Activated T-cell treated with anti-CD3 and anti-CD28 coated beads, Interleukin-2, amount 50 U/mL, for 72 hours (primary cell): ENCODE results near the gene OPRM1. TPM values are rescaled to one million over a fixed set of nuclear protein-coding genes. Genes with fewer than 3 reads are reported as not detected.
"Not testable (repeated sequence)": the region's sequence is repeated elsewhere in the genome, so short reads cannot be mapped to it uniquely, and the experiment has no call there.

Experiments
- ATAC-seq, 2 donors: fragments of 150-1000 bp; cut with Tn5 transposase; replicated peaks in 1 of 2; 2 replicates each; pipeline ENCODE4 v1.10.0; 2021; ENCODE audit warnings: moderate library complexity in 2 of 2, mild to moderate bottlenecking in 1 of 2
- DNase-seq, 2 donors: peaks; one replicate each; pipeline ENCODE4 v3.0.0; 2021 to 2022; ENCODE audit warnings: mixed read lengths in 1 of 2
- H3K27ac Mint-ChIP-seq: one replicate; pipeline ENCODE4 v1.8.0; 2022; ENCODE audit warnings: mild to moderate bottlenecking, moderate library complexity, mixed read lengths
- H3K27me3 Mint-ChIP-seq: one replicate; pipeline ENCODE4 v1.8.0; 2022; ENCODE audit warnings: low read depth, mixed read lengths
- H3K36me3 Mint-ChIP-seq, 2 donors: one replicate each; pipeline ENCODE4 v1.8.0; 2022; ENCODE audit warnings: mixed read lengths in 2 of 2, mild to moderate bottlenecking in 1 of 2; ENCODE audit not compliant: insufficient read depth in 2 of 2
- H3K4me1 Mint-ChIP-seq: one replicate; pipeline ENCODE4 v1.8.0; 2022; ENCODE audit warnings: low read depth, mixed read lengths
- H3K4me3 Mint-ChIP-seq, 2 donors: one replicate each; pipeline ENCODE4 v1.8.0; 2022; ENCODE audit warnings: mild to moderate bottlenecking in 2 of 2, mixed read lengths in 2 of 2, moderate library complexity in 2 of 2
- H3K9me3 Mint-ChIP-seq, 2 donors: one replicate each; pipeline ENCODE4 v1.8.0; 2022; ENCODE audit warnings: mixed read lengths in 2 of 2
- total RNA-seq, 2 donors: library from RNA; stranded (reverse); gene quantifications; one replicate each; pipeline ENCODE4 v1.2.3, GENCODE V29; 2022

The OPRM1 gene
- total RNA-seq, 2 donors from 2014 or later: not detected

GRCh38 chr6:154057098-154057497 is 18.1 kb downstream of the OPRM1 start:
- H3K4me1 Mint-ChIP-seq: no peaks in the 10 kb centered on the region
- no peaks in the 10 kb centered on the region for H3K36me3 Mint-ChIP-seq
- ATAC-seq: no peak
- DNase-seq: no peak
- H3K27me3 Mint-ChIP-seq: no peaks in the 10 kb centered on the region
- H3K27ac Mint-ChIP-seq: no peak overlapping the region
- no peak overlapping the region for H3K4me3 Mint-ChIP-seq
- no peaks in the 10 kb centered on the region for H3K9me3 Mint-ChIP-seq

- Mint-ChIP-seq H3K4me1 (no peaks in the 10 kb centered on the region), H3K27me3 (no peaks in the 10 kb centered on the region), H3K9me3 (no peaks in the 10 kb centered on the region), H3K27ac (no peak overlapping the region), H3K36me3 (no peaks in the 10 kb centered on the region), H3K4me3 (no peak overlapping the region)
- ATAC-seq (no peak), DNase-seq (no peak)
Observed at GRCh38 chr6:154058963-154059680, 20.1 kb downstream of the OPRM1 start.

- Mint-ChIP-seq H3K9me3 (no peaks in the 10 kb centered on the region), H3K4me3 (no peak overlapping the region), H3K27ac (no peak overlapping the region)
Observed at GRCh38 chr6:154060076-154060475, 21.0 kb downstream of the OPRM1 start.

GRCh38 chr6:154070041-154070440 is 31.0 kb downstream of the OPRM1 start:
- Mint-ChIP-seq H3K27me3 (peaks cover 33% of the 10 kb centered on the region), H3K27ac (no peak overlapping the region), H3K4me3 (no peak overlapping the region), H3K9me3 (no peaks in the 10 kb centered on the region), H3K4me1 (no peaks in the 10 kb centered on the region), H3K36me3 (peaks cover 0 to 2% of the 10 kb centered on the region in 2 donors)
- DNase-seq: no peak
- ATAC-seq: no peak

More at GRCh38 chr6:154060076-154060475, 21.0 kb downstream of the OPRM1 start:
- Mint-ChIP-seq H3K36me3 (no peaks in the 10 kb centered on the region), H3K4me1 (no peaks in the 10 kb centered on the region), H3K27me3 (no peaks in the 10 kb centered on the region)
- ATAC-seq: no peak
- DNase-seq: no peak

GRCh38 chr6:154070657-154071056 is 31.6 kb downstream of the OPRM1 start:
- Mint-ChIP-seq H3K27me3 (peaks cover 33% of the 10 kb centered on the region), H3K4me1 (no peaks in the 10 kb centered on the region), H3K9me3 (no peaks in the 10 kb centered on the region), H3K4me3 (no peak overlapping the region), H3K36me3 (peaks cover 0 to 2% of the 10 kb centered on the region in 2 donors), H3K27ac (no peak overlapping the region)
- ATAC-seq: no peak
- DNase-seq: no peak

- DNase-seq (no peak), ATAC-seq (no peak)
- Mint-ChIP-seq H3K4me3 (no peak overlapping the region), H3K27me3 (peaks cover 33% of the 10 kb centered on the region), H3K36me3 (peaks cover 0 to 2% of the 10 kb centered on the region in 2 donors), H3K9me3 (no peaks in the 10 kb centered on the region), H3K27ac (no peak overlapping the region), H3K4me1 (no peaks in the 10 kb centered on the region)
Observed at GRCh38 chr6:154071236-154071635, 32.2 kb downstream of the OPRM1 start.

- ATAC-seq (no peak), DNase-seq (no peak)
- Mint-ChIP-seq H3K36me3 (peaks cover 0 to 2% of the 10 kb centered on the region in 2 donors), H3K27ac (no peak overlapping the region), H3K27me3 (peaks cover 33% of the 10 kb centered on the region), H3K4me3 (no peak overlapping the region), H3K4me1 (no peaks in the 10 kb centered on the region), H3K9me3 (no peaks in the 10 kb centered on the region)
Observed at GRCh38 chr6:154071711-154072110, 32.7 kb downstream of the OPRM1 start.

- H3K4me3 Mint-ChIP-seq, DNase-seq, ATAC-seq, H3K27me3 Mint-ChIP-seq, H3K36me3 Mint-ChIP-seq, H3K9me3 Mint-ChIP-seq, H3K27ac Mint-ChIP-seq, H3K4me1 Mint-ChIP-seq: not testable (repeated sequence)
Observed at GRCh38 chr6:154078596-154078995, 39.6 kb downstream of the OPRM1 start.

GRCh38 chr6:154080461-154081189 is 41.6 kb downstream of the OPRM1 start:
- Mint-ChIP-seq H3K4me1 (no peaks in the 10 kb centered on the region), H3K36me3 (no peaks in the 10 kb centered on the region), H3K9me3 (no peaks in the 10 kb centered on the region), H3K27me3 (no peaks in the 10 kb centered on the region), H3K27ac (no peak overlapping the region), H3K4me3 (no peak overlapping the region)
- DNase-seq: no peak
- no peak for ATAC-seq

- H3K4me1 Mint-ChIP-seq: no peaks in the 10 kb centered on the region
- H3K36me3 Mint-ChIP-seq: no peaks in the 10 kb centered on the region
- H3K4me3 Mint-ChIP-seq: no peak overlapping the region
Observed at GRCh38 chr6:154086510-154086909, 47.5 kb downstream of the OPRM1 start.

GRCh38 chr6:154092326-154092962 is 53.4 kb downstream of the OPRM1 start:
- no peaks in the 10 kb centered on the region for H3K27me3 Mint-ChIP-seq
- ATAC-seq (no peak), DNase-seq (no peak)
- H3K36me3 Mint-ChIP-seq: no peaks in the 10 kb centered on the region
- no peak overlapping the region for H3K4me3 Mint-ChIP-seq
- H3K9me3 Mint-ChIP-seq: no peaks in the 10 kb centered on the region
- H3K27ac Mint-ChIP-seq: no peak overlapping the region
- H3K4me1 Mint-ChIP-seq: no peaks in the 10 kb centered on the region

More at GRCh38 chr6:154086510-154086909, 47.5 kb downstream of the OPRM1 start:
- DNase-seq: no peak
- ATAC-seq: no peak
- Mint-ChIP-seq H3K27me3 (no peaks in the 10 kb centered on the region), H3K9me3 (no peaks in the 10 kb centered on the region), H3K27ac (no peak overlapping the region)

- no peak overlapping the region for H3K4me3 Mint-ChIP-seq
- no peak for ATAC-seq
Observed at GRCh38 chr6:154093231-154094044, 54.4 kb downstream of the OPRM1 start.

GRCh38 chr6:154095571-154095970 is 56.5 kb downstream of the OPRM1 start:
- ATAC-seq (no peak), DNase-seq (no peak)
- Mint-ChIP-seq H3K4me3 (no peak overlapping the region), H3K27ac (no peak overlapping the region), H3K4me1 (no peaks in the 10 kb centered on the region), H3K9me3 (no peaks in the 10 kb centered on the region), H3K27me3 (no peaks in the 10 kb centered on the region), H3K36me3 (no peaks in the 10 kb centered on the region)

More at GRCh38 chr6:154093231-154094044, 54.4 kb downstream of the OPRM1 start:
- Mint-ChIP-seq H3K9me3 (no peaks in the 10 kb centered on the region), H3K4me1 (no peaks in the 10 kb centered on the region), H3K27ac (no peak overlapping the region), H3K36me3 (no peaks in the 10 kb centered on the region), H3K27me3 (no peaks in the 10 kb centered on the region)
- no peak for DNase-seq
